GM18508 (cell line): ENCODE data around the gene FERMT2.
"Not testable (repeated sequence)": the region's sequence is repeated elsewhere in the genome, so short reads cannot be mapped to it uniquely, and the experiment has no call there.

Experiments
- ATAC-seq: cut with Tn5 transposase; IDR thresholded peaks from one replicate; pipeline ENCODE4 v1.9.1; 2021; ENCODE audit warnings: moderate number of reproducible peaks; ENCODE audit not compliant: insufficient read depth, unreplicated experiment

FERMT2 gene

DNA sequence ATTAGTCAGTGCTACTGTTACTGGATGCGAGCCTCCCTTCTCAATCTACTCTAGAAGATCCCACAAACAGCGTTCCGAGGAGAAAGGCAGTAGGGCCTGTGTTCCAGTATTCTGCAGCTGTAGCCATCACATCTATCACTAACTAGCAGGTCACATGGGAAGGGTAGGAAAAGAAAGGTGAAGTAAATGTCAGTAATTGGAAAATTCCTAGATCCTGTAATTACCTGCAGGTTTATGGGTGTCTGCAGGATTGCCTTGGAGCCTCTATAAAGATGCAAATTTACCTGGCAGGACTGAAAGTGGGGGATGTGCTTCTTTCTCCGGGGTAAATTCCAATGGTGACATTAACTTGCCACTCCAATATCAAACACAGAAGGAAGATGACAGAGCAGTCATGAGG is 77.8 kb downstream of the FERMT2 start:
- ATAC-seq: no peak

DNA sequence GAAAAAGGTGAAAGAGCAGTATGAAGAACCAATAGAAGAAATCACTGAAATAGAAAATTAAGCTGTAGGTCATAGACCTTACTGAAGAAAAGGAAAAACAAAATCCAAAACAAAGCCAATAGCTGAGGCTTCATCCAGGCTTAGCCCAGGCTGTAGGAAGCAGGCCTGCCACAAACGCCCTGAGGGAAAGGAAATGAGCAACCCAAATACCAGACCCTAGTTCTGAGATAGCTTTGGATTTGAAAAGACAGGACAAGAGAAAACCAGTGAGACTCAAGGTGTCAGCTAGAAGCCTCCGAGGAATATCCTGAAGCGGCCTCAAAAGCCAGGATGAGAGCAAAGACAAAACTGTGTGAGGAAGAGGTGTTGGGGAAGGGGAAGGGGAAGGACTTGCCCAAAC is 79.2 kb downstream of the FERMT2 start:
- ATAC-seq: no peak

GRCh38 chr14:52868911-52869618 is 81.8 kb downstream of the FERMT2 start:
- no peak for ATAC-seq

- not testable (repeated sequence) for ATAC-seq
Observed at GRCh38 chr14:52864893-52865292, 86.0 kb downstream of the FERMT2 start.

- ATAC-seq: no peak
Observed at GRCh38 chr14:52863334-52863700, 87.5 kb downstream of the FERMT2 start.

DNA sequence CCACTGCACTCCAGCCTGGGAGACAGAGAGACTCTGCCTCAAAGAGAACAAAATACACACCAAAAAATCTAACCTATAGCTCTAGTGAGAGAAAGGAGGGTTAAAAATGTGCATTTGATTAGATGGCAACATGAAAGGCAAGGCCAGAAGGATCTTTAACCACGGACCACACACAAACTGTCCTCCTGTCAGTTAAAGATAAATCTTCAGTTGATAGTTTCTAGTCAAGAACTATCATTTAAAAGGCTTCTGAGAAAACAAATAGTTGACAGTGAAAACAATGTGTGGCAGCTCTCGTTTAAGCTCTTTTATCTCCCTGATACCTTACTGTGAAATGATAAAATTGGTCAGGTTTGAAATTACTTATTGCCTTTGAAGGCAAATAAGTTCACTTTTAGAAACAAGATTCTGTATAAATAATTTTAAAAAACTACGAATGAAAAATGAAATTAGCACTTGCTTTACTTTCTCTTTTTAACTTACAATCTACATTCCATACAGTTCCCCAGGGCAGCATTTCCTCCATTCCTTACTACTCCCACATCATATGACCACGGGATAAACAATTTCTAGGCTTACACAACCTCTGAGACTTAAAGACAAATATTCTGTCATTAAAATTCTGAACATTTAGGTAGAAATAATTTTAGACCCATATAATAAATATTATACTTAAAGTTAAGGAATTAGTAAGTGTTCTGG is 88.1 kb downstream of the FERMT2 start:
- no peak for ATAC-seq

DNA sequence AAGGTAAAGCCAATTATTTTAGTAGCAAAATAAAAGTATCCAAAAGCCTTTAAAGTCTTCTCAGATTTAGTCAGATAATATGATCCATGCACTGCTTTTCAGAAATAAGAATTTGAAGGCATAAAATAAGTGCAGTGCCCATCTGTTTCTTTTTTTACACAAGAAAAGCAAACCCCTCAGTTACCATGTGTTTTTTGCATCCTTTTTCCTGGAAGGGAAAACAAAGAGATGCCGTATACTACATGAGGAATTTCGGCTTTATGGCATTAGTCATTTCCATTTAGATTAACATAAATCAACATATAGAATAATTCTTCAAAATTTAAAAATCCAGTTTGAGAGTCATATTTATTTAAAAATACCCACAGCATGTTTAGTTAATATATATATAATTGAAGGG is 89.4 kb downstream of the FERMT2 start:
- no peak for ATAC-seq

DNA sequence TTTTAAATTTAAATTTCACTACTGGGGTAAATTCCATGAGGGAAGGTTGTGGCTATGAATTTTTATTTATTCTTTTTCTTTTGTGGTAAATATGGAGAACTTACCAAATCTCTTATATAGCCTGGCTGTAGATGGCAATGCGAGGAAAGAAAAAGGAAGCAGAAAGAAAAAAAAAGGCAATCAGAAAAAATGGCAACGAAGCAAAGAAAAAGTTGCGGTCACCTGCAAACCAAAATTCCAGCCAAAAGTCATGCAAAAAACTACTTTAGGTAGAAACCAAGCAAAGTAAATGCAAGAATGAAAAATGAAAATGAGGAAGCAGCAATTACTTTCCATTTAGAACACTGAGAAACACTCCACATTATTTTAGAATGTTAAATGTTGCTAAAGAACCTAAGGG is 89.9 kb downstream of the FERMT2 start:
- ATAC-seq: no peak

- no peak for ATAC-seq
Observed at GRCh38 chr14:52860209-52860608, 90.6 kb downstream of the FERMT2 start.

DNA sequence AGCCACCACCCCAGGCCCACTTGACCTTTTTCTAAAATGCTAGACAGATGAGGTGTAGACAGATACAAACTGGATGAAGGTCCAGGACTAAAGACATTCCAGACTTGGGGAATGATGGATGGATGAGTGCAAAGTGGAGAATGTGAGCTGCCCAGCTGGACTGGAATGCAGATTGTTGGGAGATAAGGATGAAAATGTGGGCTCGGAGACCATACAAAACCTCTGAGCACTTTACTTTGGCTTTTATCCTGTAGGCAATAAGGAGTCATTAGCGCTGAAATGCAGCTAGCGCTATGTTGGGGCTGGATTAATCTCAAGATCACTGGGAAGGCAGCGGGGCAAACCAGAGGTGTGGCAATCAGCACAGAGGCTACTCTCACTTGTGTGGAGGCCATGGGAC is 94.7 kb downstream of the FERMT2 start:
- no peak for ATAC-seq

- ATAC-seq: no peak
Observed at GRCh38 chr14:52853522-52853854, 97.4 kb downstream of the FERMT2 start.

DNA sequence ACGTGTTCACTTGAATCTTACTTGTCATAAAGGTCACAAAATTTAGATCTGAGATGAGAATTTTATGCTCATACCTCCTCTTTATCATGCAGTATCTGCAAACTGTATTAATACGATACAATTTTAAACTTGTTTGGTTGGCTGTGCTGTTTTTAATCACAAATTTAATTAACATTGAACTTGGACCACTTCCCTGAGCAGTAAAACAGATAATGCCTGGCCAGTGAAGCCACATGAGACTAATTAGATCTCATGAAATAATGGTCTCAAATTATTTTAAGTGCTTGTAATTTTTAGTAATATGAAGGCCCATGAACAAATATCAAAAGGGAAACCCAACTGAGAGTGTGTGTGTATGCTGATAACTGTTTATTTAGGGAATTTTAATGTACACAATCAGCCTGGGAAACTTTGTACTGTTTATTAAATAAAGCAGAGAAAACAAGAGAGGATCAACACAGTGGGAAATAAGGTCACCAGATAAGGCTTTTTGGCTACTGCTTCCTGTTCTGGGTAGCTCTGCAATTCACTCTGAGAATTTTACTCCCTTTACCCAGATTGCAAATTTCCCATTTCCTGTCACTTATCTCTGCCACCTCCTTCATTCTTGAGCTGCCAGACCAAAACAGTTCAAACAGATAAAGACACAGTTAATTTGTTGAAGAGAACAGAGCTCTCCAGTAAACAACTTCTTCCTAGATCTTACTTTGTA is 97.9 kb downstream of the FERMT2 start:
- ATAC-seq: no peak

- ATAC-seq: no peak
Observed at GRCh38 chr14:52850451-52850909, 100.4 kb downstream of the FERMT2 start.

- ATAC-seq: no peak
Observed at GRCh38 chr14:52848626-52849025, 102.2 kb downstream of the FERMT2 start.

GRCh38 chr14:52846591-52846990 is 104.3 kb downstream of the FERMT2 start:
- no peak for ATAC-seq

DNA sequence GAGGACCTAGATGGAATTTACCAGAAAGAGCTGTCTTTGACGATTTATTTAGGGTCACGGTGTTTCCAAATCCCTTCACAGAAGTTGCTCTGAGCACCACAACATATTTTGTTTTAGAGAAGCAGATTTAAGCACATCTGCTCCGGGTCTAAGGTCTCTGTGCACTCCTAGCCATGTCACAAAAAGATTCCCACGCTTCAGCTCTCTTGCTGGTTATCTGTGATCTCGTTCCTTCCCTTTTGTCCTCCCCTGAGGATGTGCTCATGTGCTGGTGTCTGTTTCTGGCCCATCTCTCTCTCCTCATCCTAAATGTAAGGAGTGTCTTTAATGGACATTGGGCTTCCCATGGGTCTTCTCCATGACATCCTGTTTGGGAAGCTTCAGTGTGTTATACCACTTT is 105.8 kb downstream of the FERMT2 start:
- no peak for ATAC-seq

- no peak for ATAC-seq
Observed at GRCh38 chr14:52844262-52845060, 106.4 kb downstream of the FERMT2 start.

DNA sequence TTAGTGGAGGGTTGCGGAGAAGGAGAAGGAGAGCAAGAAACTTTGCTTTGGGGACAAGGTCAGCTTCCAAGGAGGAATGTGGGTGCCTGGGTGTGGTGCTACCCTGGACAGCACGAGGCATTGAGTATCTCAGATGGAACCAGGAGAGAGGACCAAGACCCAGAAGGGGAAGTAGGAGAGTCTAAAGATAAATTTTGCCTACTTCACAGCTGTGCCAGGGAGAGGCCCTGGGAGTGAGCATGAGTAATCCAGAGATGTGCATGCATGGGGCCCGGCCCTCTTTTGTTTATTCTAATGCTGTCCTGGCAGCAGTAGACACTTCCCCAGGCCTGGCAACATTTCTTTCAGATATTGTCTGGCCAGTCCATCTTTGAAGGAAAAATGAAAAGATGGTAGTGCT is 110.0 kb downstream of the FERMT2 start:
- no peak for ATAC-seq

DNA sequence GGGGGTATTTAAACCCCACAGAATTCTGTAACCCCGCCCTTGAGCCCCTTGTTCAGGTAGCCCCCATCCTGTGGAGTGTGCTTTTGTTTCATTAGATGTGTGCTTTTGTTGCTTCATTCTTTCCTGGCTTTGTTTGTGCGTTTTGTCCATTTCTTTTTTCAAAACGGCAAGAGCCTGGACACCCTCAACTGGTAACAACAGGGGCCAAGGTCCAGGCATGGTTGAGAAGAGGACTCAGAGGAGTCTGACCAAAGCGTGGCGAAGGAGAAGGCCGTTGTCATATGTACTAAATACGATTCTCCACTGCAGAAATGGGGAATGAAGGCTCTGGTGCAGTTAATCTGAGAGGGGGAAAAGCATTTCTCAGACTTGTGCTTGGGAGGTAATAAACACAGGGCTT is 113.4 kb downstream of the FERMT2 start:
- no peak for ATAC-seq

- no peak for ATAC-seq
Observed at GRCh38 chr14:52836063-52836462, 114.8 kb downstream of the FERMT2 start.
